ENCODE results near the gene TMEM273. TPM values are rescaled to one million over a fixed set of nuclear protein-coding genes. Genes with fewer than 3 reads are reported as not detected.

TMEM273 gene
- total and polyA plus RNA-seq, 2 of the 4 experiments (the other 2 are of a cell fraction): not detected

DNA sequence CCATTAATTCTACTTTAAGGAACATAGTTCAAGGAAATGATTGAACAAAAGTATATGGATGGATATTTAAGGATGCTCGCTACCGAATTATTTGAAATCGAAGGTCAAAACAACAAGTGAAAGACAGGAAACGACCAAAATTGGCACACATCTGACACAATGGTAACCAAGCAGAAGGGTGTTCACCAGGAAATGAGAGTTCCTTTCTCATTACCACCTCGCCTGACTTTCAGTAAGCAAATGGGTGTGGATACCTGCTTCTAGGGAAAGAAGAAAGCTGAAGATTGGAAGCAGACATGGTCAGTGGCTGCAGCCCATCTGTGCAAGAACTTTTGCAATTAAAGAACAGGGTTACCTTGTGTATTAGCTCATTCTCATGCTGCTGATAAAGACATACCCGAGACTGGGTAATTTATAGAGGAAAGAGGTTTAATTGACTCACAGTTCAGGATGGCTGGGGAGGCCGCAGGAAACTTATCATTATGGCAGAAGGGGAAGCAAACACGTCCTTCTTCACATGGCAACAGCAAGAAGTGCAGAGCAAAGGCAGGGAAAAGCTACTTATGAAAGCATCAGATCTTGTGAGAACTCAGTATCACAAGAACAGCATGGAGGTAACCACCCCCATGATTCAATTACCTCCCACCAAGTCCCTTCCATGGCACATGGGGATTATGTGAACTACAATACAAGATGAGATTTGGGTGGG lies 6.2 kb upstream of the TMEM273 start:
- H3K36me3 ChIP-seq (ENCODE audit: control insufficient read depth, insufficient read depth, low read length): no peaks in the 10 kb centered on the region
- H3K56ac ChIP-seq (ENCODE audit: extremely low read depth, insufficient read depth, low read length): no peak overlapping the region
- TF ChIP-seq FOS (IDR thresholded peaks at IDR 0.05; ENCODE audit: low read depth, low read length) (no peak), MAZ (IDR thresholded peaks at IDR 0.05; ENCODE audit: borderline replicate concordance, low read depth, low read length) (no peak), MAFK (IDR thresholded peaks at IDR 0.05; ENCODE audit: low read depth, low read length) (no peak), BHLHE40 (IDR thresholded peaks at IDR 0.05; ENCODE audit: low read depth, low read length) (no peak)
- H2AK9ac ChIP-seq (replicated peaks; ENCODE audit: low read depth, low read length, poor library complexity): no peak overlapping the region
- no peak overlapping the region for H2BK15ac ChIP-seq (ENCODE audit: low read depth, low read length)
- ChIA-PET POLR2A (ENCODE audit: unreplicated experiment) (no interaction called here), CTCF (no interaction called here)
- no peak overlapping the region for H4K91ac ChIP-seq (ENCODE audit: insufficient read depth, low read depth, low read length)
- H2BK120ac ChIP-seq (ENCODE audit: low read depth, low read length): no peak overlapping the region
- H3K9me1 ChIP-seq (ENCODE audit: insufficient read depth, low read length): no peaks in the 10 kb centered on the region
- no peak overlapping the region for H3K4me3 ChIP-seq (ENCODE audit: insufficient read depth, low read depth, low read length)
- no peak overlapping the region for H2BK20ac ChIP-seq (ENCODE audit: low read depth, low read length)
- H3K18ac ChIP-seq (ENCODE audit: low read depth, low read length): no peak overlapping the region
- H4K5ac ChIP-seq (ENCODE audit: low read depth, low read length): no peak overlapping the region
- peaks cover 10% of the 10 kb centered on the region for H3K27me3 ChIP-seq (ENCODE audit: control insufficient read depth, insufficient read depth, low read length)
- no peak overlapping the region for H3K27ac ChIP-seq (ENCODE audit: insufficient read depth, low read length)
- no peak overlapping the region for H3K23ac ChIP-seq (ENCODE audit: low read depth, low read length)
- H3K4me1 ChIP-seq (ENCODE audit: control insufficient read depth, insufficient read depth, low read length): no peaks in the 10 kb centered on the region
- H2AFZ ChIP-seq (replicated peaks; ENCODE audit: low read length, poor library complexity): no peak overlapping the region
- in situ Hi-C loops (cut with MboI; ENCODE audit: low sequenced_read_pairs) (no loop called here), intact Hi-C loops (cut with micrococcal nuclease) (no loop called here), dilution Hi-C loops (cut with HindIII; ENCODE audit: low sequenced_read_pairs, unreplicated experiment) (no loop called here)
- no TSS peak for BruUV-seq (replicated peaks)
- no peaks in the 10 kb centered on the region for H4K20me1 ChIP-seq (ENCODE audit: insufficient read depth, low read length)
- no peaks in the 10 kb centered on the region for H3K79me1 ChIP-seq (ENCODE audit: low read depth in 1 of 2, low read length in 2 of 2)
- H3K4me2 ChIP-seq (ENCODE audit: low read depth, low read length): no peak overlapping the region
- no peak overlapping the region for H3K9ac ChIP-seq (ENCODE audit: low read depth, low read length)
- H2BK5ac ChIP-seq (ENCODE audit: low read depth, low read length, poor library complexity, severe bottlenecking): no peak overlapping the region
- no peaks in the 10 kb centered on the region for H3K9me3 ChIP-seq (ENCODE audit: control insufficient read depth, insufficient read depth, low read length)
- no peak overlapping the region for H3K4ac ChIP-seq (ENCODE audit: low read depth, low read length)
- no peak overlapping the region for H4K8ac ChIP-seq (ENCODE audit: low read depth in 2 of 2, low read length in 2 of 2)
- H3K14ac ChIP-seq (replicated peaks; ENCODE audit: low read depth, low read length): no peak overlapping the region
- H2AK5ac ChIP-seq (ENCODE audit: low read depth, low read length): no peak overlapping the region
- DNase-seq (no peak), ATAC-seq (ENCODE audit: low read depth) (no peak)
- WGBS, 2 experiments (ENCODE audit: extremely low coverage in 2 of 2, insufficient read length in 1 of 2): 60% methylated on average over 1 of the region's 8 CpGs; no CpG with 5 or more reads in 1 of the 2 experiments
